Measurements from ENCODE around the gene DCXR.

The DCXR gene

GRCh38 chr17:82007495-82008257 is 29.8 kb downstream of the DCXR start:
- TF ChIP-seq GATA1 (IDR thresholded peaks at IDR 0.05; ENCODE audit: low read depth, low read length), result no peak
- no peak for DNase-seq

DNA sequence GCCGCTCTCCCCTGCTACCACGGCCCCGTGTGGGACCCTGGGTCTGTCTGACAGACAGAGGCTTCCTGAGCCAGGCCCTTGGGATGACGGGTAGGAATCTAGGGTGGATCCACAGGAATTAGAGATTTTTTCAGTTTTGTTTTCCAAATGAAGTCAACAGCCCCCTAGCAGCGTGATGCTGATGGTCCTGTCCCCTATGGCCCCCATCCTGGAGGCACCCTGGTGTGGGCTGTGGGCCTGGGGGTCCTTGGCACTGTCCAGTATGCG is 30.3 kb downstream of the DCXR start:
- TF ChIP-seq GATA1 (IDR thresholded peaks at IDR 0.05; ENCODE audit: low read depth, low read length) (no peak), POLR2A (IDR thresholded peaks at IDR 0.05; ENCODE audit: low read length) (no peak)
- DNase-seq, result no peak

DNA sequence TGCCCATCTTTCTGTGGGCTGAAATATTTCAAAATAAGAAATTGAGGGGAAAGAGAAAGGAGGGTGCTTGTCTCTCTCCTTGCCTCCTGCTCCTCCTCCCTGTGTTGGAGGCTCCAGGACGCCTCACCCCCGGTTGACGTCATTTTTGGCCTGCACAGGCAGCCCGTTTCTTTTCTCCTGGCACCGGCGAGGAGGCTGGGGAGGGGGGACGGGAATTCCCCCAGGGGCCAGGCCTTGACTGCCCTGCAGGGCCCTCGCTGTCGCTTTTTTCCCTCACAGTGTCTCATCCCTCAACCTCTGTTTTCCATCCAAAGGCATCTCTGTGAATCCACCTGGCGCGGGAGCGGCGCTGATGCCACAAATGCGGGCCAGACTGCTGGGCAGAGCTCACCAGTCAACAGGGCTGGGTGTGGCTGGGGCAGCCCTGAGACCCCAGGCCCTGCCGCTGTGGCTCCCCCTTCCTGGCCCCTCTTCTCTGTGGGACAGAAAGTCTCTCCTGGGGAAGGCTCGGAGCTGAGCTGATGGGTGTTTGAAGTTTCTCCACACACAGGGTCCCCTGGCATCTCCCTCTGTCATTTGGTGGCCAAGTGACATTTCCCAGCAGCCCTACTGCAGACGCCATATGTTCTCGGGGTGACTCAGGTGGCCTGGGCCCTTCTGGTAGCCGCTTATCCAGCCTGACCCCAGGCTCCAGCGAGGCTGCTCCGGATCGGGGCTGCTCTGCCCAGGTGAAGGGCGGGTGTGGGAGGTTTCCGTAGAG is 30.8 kb downstream of the DCXR start:
- DNase-seq, result no peak
- TF ChIP-seq POLR2A (IDR thresholded peaks at IDR 0.05; ENCODE audit: low read length) (no peak), GATA1 (IDR thresholded peaks at IDR 0.05; ENCODE audit: low read depth, low read length) (no peak)

DNA sequence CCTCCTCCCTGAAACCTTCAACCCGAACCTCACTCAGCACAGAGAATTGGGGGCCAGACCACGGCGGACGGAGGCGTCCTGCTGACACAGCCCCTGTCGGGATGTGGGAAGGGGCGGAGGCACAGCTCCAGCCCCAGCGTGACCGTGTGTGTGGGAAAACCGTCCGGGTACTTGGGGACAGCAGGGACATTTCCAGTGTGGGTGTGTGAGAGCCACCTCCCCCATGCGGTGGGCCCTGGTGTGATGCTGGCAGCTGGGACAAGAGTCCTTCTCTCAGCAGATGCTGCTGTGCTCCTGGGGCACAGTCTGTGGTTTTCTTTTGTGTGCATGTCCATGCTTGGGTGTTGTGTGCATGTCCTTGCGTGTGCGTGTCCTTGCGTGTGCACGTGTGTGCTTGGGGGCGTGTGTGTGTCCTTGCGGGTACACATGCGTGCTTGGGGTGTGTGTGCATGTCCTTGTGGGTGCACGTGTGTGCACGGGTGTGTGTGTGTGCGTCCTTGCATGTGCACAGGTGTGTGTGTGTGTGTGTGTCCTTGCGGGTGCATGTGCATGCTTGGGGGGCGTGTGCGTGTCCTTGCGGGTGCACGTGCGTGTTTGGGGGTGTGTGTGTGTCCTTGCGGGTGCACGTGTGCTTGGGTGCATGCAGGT is 31.7 kb downstream of the DCXR start:
- no peak for DNase-seq
- no peak for TF ChIP-seq POLR2A (IDR thresholded peaks at IDR 0.05; ENCODE audit: low read length)

DNA sequence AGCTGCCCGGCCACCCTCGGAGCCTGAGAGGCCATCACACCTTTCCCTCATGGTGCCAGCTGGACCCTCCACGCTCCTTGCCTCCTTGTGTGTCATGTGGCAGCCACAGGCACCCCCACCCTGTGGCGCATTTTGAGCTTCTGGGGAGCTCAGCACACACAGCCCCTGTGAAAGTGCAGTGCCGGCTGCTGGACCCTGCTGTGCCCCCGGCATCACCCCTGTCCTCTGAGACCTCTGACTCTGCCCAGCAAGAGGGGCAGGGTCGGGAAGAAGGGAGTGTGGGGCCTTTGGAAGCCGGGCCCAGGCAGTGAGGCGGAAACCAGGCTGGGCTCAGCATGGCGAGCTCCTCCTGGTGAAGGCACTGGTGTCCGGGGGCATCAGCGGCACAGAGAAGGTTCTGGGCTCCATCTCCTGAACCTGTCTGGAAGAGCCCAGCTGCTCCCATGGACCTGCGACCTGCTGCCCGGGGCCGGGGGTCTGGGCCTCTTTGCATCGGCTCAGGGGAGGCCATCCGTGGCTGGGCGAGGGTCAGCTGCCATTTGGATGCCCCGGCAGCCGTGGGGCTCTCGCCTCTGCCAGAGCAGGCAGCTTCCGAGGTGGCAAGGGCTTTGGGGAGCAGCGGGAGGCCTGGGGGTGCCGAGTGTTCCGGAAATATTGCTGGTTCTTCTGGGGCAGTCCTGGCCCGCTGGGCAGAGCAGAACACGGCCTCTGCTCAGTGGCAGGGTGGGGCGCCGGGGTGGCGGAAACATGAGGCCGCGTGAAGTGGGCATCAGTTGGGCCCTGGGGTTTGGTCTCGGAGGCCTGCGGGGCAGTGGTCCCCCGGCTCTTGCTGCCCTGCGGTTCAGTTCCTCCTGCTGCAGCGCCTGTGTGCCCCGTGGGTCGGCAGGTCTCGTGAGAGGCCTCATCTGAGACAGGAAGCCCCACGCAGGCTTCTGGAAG is 32.7 kb downstream of the DCXR start:
- TF ChIP-seq GATA1 (IDR thresholded peaks at IDR 0.05; ENCODE audit: low read depth, low read length) (no peak), POLR2A (IDR thresholded peaks at IDR 0.05; ENCODE audit: low read length) (no peak)

GRCh38 chr17:82003411-82004381 is 33.8 kb downstream of the DCXR start:
- DNase-seq, result no peak
- TF ChIP-seq POLR2A (IDR thresholded peaks at IDR 0.05; ENCODE audit: low read length), result no peak
- TF ChIP-seq GATA1 (IDR thresholded peaks at IDR 0.05; ENCODE audit: low read depth, low read length), result no peak

More for the DNA sequence above, 32.7 kb downstream of the DCXR start:
- DNase-seq, result no peak

DNA sequence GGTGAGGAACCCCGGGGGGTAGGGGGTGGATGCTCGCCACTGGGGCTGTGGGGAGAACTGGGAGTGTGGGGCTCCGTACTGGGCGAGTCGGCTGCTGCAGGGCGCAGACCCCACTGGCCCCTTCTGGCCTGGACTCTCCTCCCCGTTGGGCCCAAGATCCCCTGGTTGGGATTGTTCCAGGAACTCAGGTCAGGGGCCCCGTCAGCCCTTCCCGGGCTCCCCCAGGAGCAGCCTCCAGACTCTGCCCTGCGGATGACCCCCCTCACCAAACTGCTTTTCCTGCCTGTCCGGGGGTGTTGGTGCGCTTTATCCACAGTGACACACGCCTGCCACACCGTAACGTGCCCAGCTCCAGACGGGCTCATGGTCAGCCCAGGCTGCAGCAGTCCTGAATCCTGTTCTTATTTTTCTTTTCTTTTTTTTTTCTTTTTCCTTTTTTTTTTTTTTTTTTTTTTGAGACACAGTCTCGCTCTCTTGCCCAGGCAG is 35.9 kb downstream of the DCXR start:
- DNase-seq, result no peak
- TF ChIP-seq GATA1 (IDR thresholded peaks at IDR 0.05; ENCODE audit: low read depth, low read length), result no peak
- no peak for TF ChIP-seq POLR2A (IDR thresholded peaks at IDR 0.05; ENCODE audit: low read length)

GRCh38 chr17:82000803-82001570 is 36.5 kb downstream of the DCXR start:
- no peak for TF ChIP-seq POLR2A (IDR thresholded peaks at IDR 0.05; ENCODE audit: low read length)
- no peak for TF ChIP-seq GATA1 (IDR thresholded peaks at IDR 0.05; ENCODE audit: low read depth, low read length)
- no peak for DNase-seq

- TF ChIP-seq POLR2A (IDR thresholded peaks at IDR 0.05; ENCODE audit: low read length), result no peak
- TF ChIP-seq GATA1 (IDR thresholded peaks at IDR 0.05; ENCODE audit: low read depth, low read length), result no peak
- DNase-seq, result no peak
These were observed 37.3 kb downstream of the DCXR start for GRCh38 chr17:81999976-82000802.

DNA sequence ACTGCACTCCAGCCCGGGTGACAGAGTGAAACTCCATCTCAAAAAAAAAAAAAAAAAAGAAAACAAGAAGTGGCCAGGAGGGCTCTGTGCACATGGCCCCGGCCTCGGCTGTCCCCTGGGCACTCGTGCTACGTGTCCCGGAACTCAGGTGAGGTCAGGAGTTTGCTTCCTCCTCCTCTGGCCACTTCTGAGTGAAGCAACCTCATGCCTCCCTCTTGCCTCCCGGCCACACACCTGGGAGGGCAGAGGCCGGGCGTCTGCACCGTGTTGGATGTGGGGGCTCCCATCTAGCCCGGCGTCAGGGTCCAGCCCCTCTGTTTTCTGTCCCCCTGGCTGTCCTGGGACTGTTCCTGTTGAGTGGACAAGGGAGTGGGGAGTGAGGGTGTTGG is 37.9 kb downstream of the DCXR start:
- DNase-seq, result no peak
- TF ChIP-seq GATA1 (IDR thresholded peaks at IDR 0.05; ENCODE audit: low read depth, low read length) (no peak), POLR2A (IDR thresholded peaks at IDR 0.05; ENCODE audit: low read length) (no peak)
